Measurements from ENCODE around the gene MXRA8. TPM values are rescaled to one million over a fixed set of nuclear protein-coding genes. Genes with fewer than 3 reads are reported as not detected.
A peak's percentile ranks its signal among the peaks of the same experiment; 100 is the strongest.

Gene MXRA8
- total RNA-seq, 1 experiment from 2014 or later: 192 TPM

DNA sequence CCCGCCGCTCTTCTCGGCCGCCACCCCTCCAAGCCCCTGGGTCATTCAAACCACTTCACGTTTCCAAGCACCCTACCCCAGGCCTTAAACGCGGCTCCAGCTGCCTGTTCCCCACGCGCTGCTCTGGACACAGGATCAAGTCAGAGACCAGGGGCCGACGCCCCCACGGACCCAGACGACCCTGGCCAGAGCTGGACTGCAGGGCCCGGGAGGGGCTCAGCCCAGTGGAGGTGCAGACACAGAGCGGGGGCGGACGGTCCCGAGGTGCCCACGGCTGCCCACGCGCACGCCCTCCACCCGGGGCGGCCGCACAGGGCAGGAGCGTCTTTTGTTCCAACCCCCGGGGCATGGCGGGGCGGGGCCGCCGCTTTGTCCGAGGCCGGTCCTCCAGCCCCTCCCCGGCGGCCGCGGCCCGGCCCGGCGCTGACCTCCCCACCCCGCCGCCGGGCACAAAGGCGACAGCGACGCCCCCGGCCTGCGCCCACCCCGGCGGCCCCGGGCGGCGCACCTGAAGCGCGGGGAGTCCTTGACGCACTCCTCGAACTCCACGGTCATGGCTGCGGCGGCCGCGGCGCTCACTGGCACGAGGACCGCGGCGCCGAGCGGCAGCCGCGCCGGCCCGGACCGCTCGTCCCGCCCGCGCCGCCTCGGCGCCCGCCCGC, 51.0 kb downstream of the MXRA8 start:
- DNase-seq (ENCODE audit: low read depth in 1 of 2, low spot score in 2 of 2): peak in 1 of 2 experiments; percentile 45
- Histone ChIP-seq H3K27ac (peak overlapping the region; percentile 45; the same call in 1 of the 2 replicates), H3K27me3 (replicated peaks) (no peaks in the 10 kb centered on the region), H3K9me3 (replicated peaks) (0 out of 2 replicates have a peak, but pooled peaks cover 5% of the 10 kb centered on the region), H3K36me3 (peaks cover 59% of the 10 kb centered on the region), H3K4me3 (peak overlapping the region; percentile 91), H3K4me1 (replicated peaks) (peaks cover 54% of the 10 kb centered on the region)

GRCh38 chr1:1306661-1307260, 51.6 kb downstream of the MXRA8 start:
- Histone ChIP-seq H3K4me1 (replicated peaks) (peaks cover 54% of the 10 kb centered on the region), H3K4me3 (peak overlapping the region; percentile 91), H3K27me3 (replicated peaks) (no peaks in the 10 kb centered on the region), H3K27ac (no peak overlapping the region), H3K9me3 (replicated peaks) (0 out of 2 replicates have a peak, but pooled peaks cover 5% of the 10 kb centered on the region), H3K36me3 (peaks cover 57% of the 10 kb centered on the region)
- no peak for DNase-seq (ENCODE audit: low read depth in 1 of 2, low spot score in 2 of 2)

DNA sequence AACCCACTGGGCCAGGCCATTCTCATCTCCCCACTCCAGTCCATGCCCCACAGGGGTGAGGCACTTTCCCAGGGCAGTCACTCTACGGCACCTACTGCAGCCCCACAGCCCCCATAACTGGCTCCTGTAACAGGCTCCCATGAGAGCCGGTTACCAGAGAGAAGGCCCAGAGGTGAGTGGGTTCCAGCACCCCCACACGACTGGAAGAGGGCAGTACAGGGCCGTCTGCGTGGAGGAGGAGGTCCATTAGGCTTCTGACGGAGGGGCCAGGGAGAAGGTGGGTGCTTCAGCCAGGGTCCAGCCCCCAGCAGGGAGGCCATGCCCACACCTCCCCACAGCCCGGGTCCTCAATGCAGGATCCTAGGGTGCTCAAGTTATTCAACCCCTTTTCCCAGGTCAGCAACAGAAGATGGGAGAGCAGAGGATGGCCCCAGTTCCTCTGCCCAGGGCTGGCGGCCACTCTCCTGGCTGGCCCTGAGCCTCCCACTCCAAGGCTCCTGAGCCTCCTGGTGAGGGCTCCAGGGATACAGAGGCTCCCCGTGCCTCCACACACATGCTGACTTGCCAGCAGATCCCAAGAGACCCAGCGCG, 52.2 kb downstream of the MXRA8 start:
- Histone ChIP-seq H3K9me3 (replicated peaks) (0 out of 2 replicates have a peak, but pooled peaks cover 5% of the 10 kb centered on the region), H3K27me3 (replicated peaks) (no peaks in the 10 kb centered on the region), H3K4me1 (replicated peaks) (peaks cover 54% of the 10 kb centered on the region), H3K27ac (peak overlapping the region; percentile 67), H3K4me3 (peak overlapping the region; percentile 91), H3K36me3 (peaks cover 51% of the 10 kb centered on the region)
- DNase-seq (ENCODE audit: low read depth in 1 of 2, low spot score in 2 of 2): peak in 1 of 2 experiments; percentile 34

GRCh38 chr1:1305300-1306069, 52.9 kb downstream of the MXRA8 start:
- peaks cover 48% of the 10 kb centered on the region for H3K36me3 ChIP-seq
- H3K9me3 ChIP-seq (replicated peaks): 0 out of 2 replicates have a peak, but pooled peaks cover 5% of the 10 kb centered on the region
- H3K27ac ChIP-seq: peak overlapping the region; percentile 67
- peaks cover 54% of the 10 kb centered on the region for H3K4me1 ChIP-seq (replicated peaks)
- DNase-seq (ENCODE audit: low read depth in 1 of 2, low spot score in 2 of 2): peak; percentile 73 to 80
- H3K27me3 ChIP-seq (replicated peaks): no peaks in the 10 kb centered on the region
- H3K4me3 ChIP-seq: peak overlapping the region; percentile 15

DNA sequence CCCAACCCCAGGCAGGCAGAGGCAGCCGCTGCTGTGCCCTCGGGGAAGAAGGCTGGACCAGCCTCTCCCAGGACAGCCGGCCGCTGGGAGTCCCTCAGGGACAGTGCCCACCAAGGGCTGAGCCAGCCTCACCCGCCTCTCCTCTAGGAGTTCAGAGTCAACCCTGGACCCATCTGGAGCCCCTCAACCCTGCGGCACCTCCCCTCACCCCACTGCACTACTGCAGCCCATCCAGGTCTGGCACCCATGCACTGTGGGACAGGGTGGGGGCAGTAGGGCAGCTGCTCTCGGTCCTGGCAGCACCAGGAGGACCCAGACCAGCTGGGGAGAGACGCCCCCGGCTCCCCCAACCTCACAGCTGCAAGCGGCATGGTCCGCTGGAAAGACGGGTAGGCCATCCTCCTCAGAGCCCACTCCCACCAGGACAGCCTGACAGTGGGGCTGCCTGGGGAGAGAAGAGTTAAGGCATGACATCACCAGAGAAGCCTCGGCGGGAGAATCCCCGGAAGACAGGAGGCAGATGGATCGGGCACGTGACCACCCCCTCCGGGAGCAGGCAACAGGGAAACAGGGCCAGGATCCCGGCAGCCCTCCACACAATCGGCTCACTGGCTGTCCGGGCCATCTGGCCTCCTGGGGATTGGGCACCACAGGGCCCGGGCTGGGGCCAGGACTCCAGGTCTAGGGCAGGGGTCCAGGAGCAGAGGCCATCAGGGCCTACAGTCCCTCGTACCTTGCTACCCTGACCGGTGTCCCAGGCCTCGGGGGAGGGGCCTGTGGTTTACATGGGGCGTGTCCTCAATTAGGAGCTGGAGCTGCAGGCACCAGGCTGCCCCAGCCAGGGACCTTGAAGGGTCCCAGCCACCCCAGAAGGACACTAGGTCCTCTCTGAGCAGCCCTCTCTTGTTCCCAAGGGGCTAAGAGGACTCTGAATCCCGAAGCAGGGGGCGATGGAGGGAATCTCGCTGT, 53.7 kb downstream of the MXRA8 start:
- Histone ChIP-seq H3K27me3 (replicated peaks) (no peaks in the 10 kb centered on the region), H3K9me3 (replicated peaks) (0 out of 2 replicates have a peak, but pooled peaks cover 5% of the 10 kb centered on the region), H3K4me3 (peak overlapping the region; percentile 15), H3K36me3 (peaks cover 47% of the 10 kb centered on the region), H3K27ac (peak overlapping the region; percentile 67), H3K4me1 (replicated peaks) (peaks cover 48% of the 10 kb centered on the region)
- peak; percentile 76 to 81 for DNase-seq (ENCODE audit: low read depth in 1 of 2, low spot score in 2 of 2)

DNA sequence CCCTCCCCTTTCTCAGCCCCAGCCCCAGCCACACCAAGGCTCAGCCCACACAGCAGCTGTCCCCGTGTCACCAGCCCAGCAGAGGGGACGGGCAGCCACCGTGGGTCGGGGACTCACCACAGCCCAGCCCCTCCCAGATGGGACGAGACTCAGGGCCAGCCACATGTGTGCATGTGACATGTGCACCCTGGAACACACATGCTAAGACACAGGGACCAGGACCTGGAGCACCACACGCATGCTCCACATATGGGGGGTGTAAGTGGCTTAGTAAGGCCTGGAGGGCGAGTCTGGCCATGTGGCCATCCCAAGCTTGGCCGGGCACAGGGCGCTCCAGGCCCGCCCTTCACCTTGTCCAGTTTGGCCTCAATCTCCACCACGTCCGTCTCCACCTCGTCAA, 54.6 kb downstream of the MXRA8 start:
- Histone ChIP-seq H3K36me3 (peaks cover 47% of the 10 kb centered on the region), H3K27ac (no peak overlapping the region), H3K9me3 (replicated peaks) (0 out of 2 replicates have a peak, but pooled peaks cover 5% of the 10 kb centered on the region), H3K4me3 (no peak overlapping the region), H3K27me3 (replicated peaks) (no peaks in the 10 kb centered on the region), H3K4me1 (replicated peaks) (peaks cover 40% of the 10 kb centered on the region)
- DNase-seq (ENCODE audit: low read depth in 1 of 2, low spot score in 2 of 2): no peak

DNA sequence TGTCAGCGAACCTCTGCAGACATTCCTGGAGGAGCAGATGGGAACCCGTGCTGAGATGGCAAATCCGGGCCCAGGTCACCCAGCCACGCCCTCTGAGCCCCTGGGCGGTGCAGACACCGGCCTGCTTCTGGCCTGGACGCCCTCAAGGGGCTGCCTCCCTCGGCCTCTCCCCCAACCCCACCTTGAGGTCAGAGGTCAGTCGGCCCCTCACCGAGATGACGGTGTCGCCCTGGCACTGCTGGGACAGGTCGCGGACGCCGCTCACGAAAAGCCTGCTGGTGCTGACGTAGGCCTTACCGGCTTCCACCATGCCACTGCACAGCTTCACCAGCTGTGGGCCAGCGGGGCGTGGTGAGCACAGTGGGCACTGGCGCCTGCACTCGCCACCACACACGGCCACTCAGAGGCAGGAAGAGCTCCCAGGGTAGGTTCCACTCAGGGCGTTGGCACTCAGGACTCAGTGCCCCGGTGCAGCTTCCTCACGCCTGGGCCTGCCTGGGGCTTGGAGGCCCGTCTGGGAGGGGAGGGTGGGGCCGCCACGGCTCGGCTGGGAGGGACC, 55.3 kb downstream of the MXRA8 start:
- Histone ChIP-seq H3K9me3 (replicated peaks) (0 out of 2 replicates have a peak, but pooled peaks cover 5% of the 10 kb centered on the region), H3K27ac (no peak overlapping the region), H3K4me3 (no peak overlapping the region), H3K36me3 (peaks cover 45% of the 10 kb centered on the region), H3K4me1 (replicated peaks) (peaks cover 36% of the 10 kb centered on the region), H3K27me3 (replicated peaks) (no peaks in the 10 kb centered on the region)
- DNase-seq (ENCODE audit: low read depth in 1 of 2, low spot score in 2 of 2): no peak

Other genes starting within 250 kb of the MXRA8 start
- 11.1 and 15.4 TPM in 2 replicates for gene C1orf159, start 242.5 kb downstream of the MXRA8 start, total RNA-seq (2014; rRNA removed; shearing (Covaris generic))
- not detected in 2 replicates for gene TTLL10, start 184.7 kb downstream of the MXRA8 start, total RNA-seq (2014; rRNA removed; shearing (Covaris generic))
- gene TNFRSF18, start 152.0 kb downstream of the MXRA8 start, total RNA-seq (2014; rRNA removed; shearing (Covaris generic)): not detected in 2 replicates
- not detected in 2 replicates for gene TNFRSF4, start 144.4 kb downstream of the MXRA8 start, total RNA-seq (2014; rRNA removed; shearing (Covaris generic))
- 154 and 156 TPM in 2 replicates for gene SDF4, start 126.6 kb downstream of the MXRA8 start, total RNA-seq (2014; rRNA removed; shearing (Covaris generic))
- 50.1 and 51.3 TPM in 2 replicates for gene B3GALT6, start 126.3 kb downstream of the MXRA8 start, total RNA-seq (2014; rRNA removed; shearing (Covaris generic))
- 0.25 and 1.8 TPM in 2 replicates for gene C1QTNF12, start 111.8 kb downstream of the MXRA8 start, total RNA-seq (2014; rRNA removed; shearing (Covaris generic))
- 92.1 and 96.6 TPM in 2 replicates for gene UBE2J2, start 84.7 kb downstream of the MXRA8 start, total RNA-seq (2014; rRNA removed; shearing (Covaris generic))
- 0.53 and 1.5 TPM in 2 replicates for gene SCNN1D, start 78.1 kb downstream of the MXRA8 start, total RNA-seq (2014; rRNA removed; shearing (Covaris generic))
- gene ACAP3, start 50.6 kb downstream of the MXRA8 start, total RNA-seq (2014; rRNA removed; shearing (Covaris generic)): 41.1 and 44.8 TPM in 2 replicates
- gene PUSL1, start 50.0 kb downstream of the MXRA8 start, total RNA-seq (2014; rRNA removed; shearing (Covaris generic)): 27.3 and 35.1 TPM in 2 replicates
- 66.7 and 81.0 TPM in 2 replicates for gene INTS11, start 33.9 kb downstream of the MXRA8 start, total RNA-seq (2014; rRNA removed; shearing (Covaris generic))
- gene CPTP, start 33.8 kb downstream of the MXRA8 start, total RNA-seq (2014; rRNA removed; shearing (Covaris generic)): 29.4 and 39.2 TPM in 2 replicates
- 0.03 and 0.16 TPM in 2 replicates for gene TAS1R3, start 27.3 kb downstream of the MXRA8 start, total RNA-seq (2014; rRNA removed; shearing (Covaris generic))
- 85.2 and 95.9 TPM in 2 replicates for gene DVL1, start 9.1 kb downstream of the MXRA8 start, total RNA-seq (2014; rRNA removed; shearing (Covaris generic))
- 180 and 360 TPM in 2 replicates for gene AURKAIP1, start 16.7 kb upstream of the MXRA8 start, total RNA-seq (2014; rRNA removed; shearing (Covaris generic))
- gene CCNL2, start 40.8 kb upstream of the MXRA8 start, total RNA-seq (2014; rRNA removed; shearing (Covaris generic)): 69.4 and 79.0 TPM in 2 replicates
- 184 and 203 TPM in 2 replicates for gene MRPL20, start 48.7 kb upstream of the MXRA8 start, total RNA-seq (2014; rRNA removed; shearing (Covaris generic))
- gene ANKRD65, start 62.7 kb upstream of the MXRA8 start, total RNA-seq (2014; rRNA removed; shearing (Covaris generic)): not detected in 2 replicates
- gene VWA1, start 77.1 kb upstream of the MXRA8 start, total RNA-seq (2014; rRNA removed; shearing (Covaris generic)): 0.31 and 1.0 TPM in 2 replicates
- gene ATAD3C, start 91.1 kb upstream of the MXRA8 start, total RNA-seq (2014; rRNA removed; shearing (Covaris generic)): not detected in 2 replicates
- gene ATAD3B, start 113.2 kb upstream of the MXRA8 start, total RNA-seq (2014; rRNA removed; shearing (Covaris generic)): 24.0 and 33.8 TPM in 2 replicates
- gene ATAD3A, start 153.6 kb upstream of the MXRA8 start, total RNA-seq (2014; rRNA removed; shearing (Covaris generic)): 32.7 and 51.6 TPM in 2 replicates
- gene TMEM240, start 182.1 kb upstream of the MXRA8 start, total RNA-seq (2014; rRNA removed; shearing (Covaris generic)): 0.31 and 0.47 TPM in 2 replicates
- gene SSU72, start 216.3 kb upstream of the MXRA8 start, total RNA-seq (2014; rRNA removed; shearing (Covaris generic)): 57.2 and 58.6 TPM in 2 replicates
- gene FNDC10, start 241.6 kb upstream of the MXRA8 start, total RNA-seq (2014; rRNA removed; shearing (Covaris generic)): 0.50 and 0.76 TPM in 2 replicates

Data from SJSA1 (cell line).